NCI-H524 treated with DMSO at 0.1 percent for 48 hours (cell line): ENCODE measurements around the gene SEPTIN5.

ENCODE experiments used
- DNase-seq: peaks from one replicate; lab custom pipeline; 2025; lab: John Stamatoyannopoulos, UW

The SEPTIN5 gene

GRCh38 chr22:19705181-19705934 lies 8.9 kb upstream of the SEPTIN5 start:
- DNase-seq = no peak

GRCh38 chr22:19706661-19707151 lies 7.6 kb upstream of the SEPTIN5 start:
- no peak for DNase-seq

GRCh38 chr22:19707347-19708290 lies 6.7 kb upstream of the SEPTIN5 start:
- DNase-seq = no peak

- no peak for DNase-seq
Observed at GRCh38 chr22:19708321-19709011, 5.8 kb upstream of the SEPTIN5 start.

- no peak for DNase-seq
Observed at GRCh38 chr22:19709063-19709769, 5.1 kb upstream of the SEPTIN5 start.

- DNase-seq = no peak
Observed at GRCh38 chr22:19710020-19710768, 4.1 kb upstream of the SEPTIN5 start.

GRCh38 chr22:19710769-19711106 lies 3.6 kb upstream of the SEPTIN5 start:
- no peak for DNase-seq

- DNase-seq = no peak
Observed at GRCh38 chr22:19713245-19713644, 1.1 kb upstream of the SEPTIN5 start.

GRCh38 chr22:19713650-19714311 lies 522 bp upstream of the SEPTIN5 start:
- no peak for DNase-seq

GRCh38 chr22:19715188-19715930 lies 1.1 kb downstream of the SEPTIN5 start:
- DNase-seq = no peak

GRCh38 chr22:19716041-19716828 lies 1.9 kb downstream of the SEPTIN5 start:
- no peak for DNase-seq

GRCh38 chr22:19716829-19717105 lies 2.5 kb downstream of the SEPTIN5 start:
- DNase-seq = no peak

- DNase-seq = no peak
Observed at GRCh38 chr22:19717181-19717580, 2.9 kb downstream of the SEPTIN5 start.

- no peak for DNase-seq
Observed at GRCh38 chr22:19717691-19718455, 3.6 kb downstream of the SEPTIN5 start.

GRCh38 chr22:19718456-19719049 lies 4.2 kb downstream of the SEPTIN5 start:
- no peak for DNase-seq

- DNase-seq = no peak
Observed at GRCh38 chr22:19719050-19719482, 4.8 kb downstream of the SEPTIN5 start.

- DNase-seq = no peak
Observed at GRCh38 chr22:19719488-19720021, 5.3 kb downstream of the SEPTIN5 start.
